Astrocyte (in vitro differentiated cells and primary cell): Measurements from ENCODE around the gene RPS6KA3. TPM values are rescaled to one million over a fixed set of nuclear protein-coding genes. Genes with fewer than 3 reads are reported as not detected.
"Not testable (repeated sequence)": the region's sequence is repeated elsewhere in the genome, so short reads cannot be mapped to it uniquely, and the experiment has no call there.

Experiments used
- DNase-seq: peaks from one replicate; pipeline ENCODE4 v3.0.0-alpha.2; 2010; ENCODE audit warnings: low read depth
- FAIRE-seq: peaks from 2 replicates; lab custom pipeline; 2011; peaks lifted over from hg19 to GRCh38; lab: Jason Lieb, UNC
- H2AFZ ChIP-seq: 2 replicates; pipeline ENCODE4 v1.6.0; 2012; ENCODE audit warnings: low read depth, low read length, inconsistent platforms
- H3K27ac ChIP-seq: 2 replicates; pipeline ENCODE4 v1.5.1; 2011; ENCODE audit warnings: low read depth, low read length, inconsistent platforms
- H3K27me3 ChIP-seq: 2 replicates; pipeline ENCODE4 v1.6.0; 2011; ENCODE audit warnings: low read length, inconsistent platforms; ENCODE audit not compliant: insufficient read depth
- H3K36me3 ChIP-seq: 2 replicates; pipeline ENCODE4 v1.5.1; 2011; ENCODE audit warnings: low read length, inconsistent platforms; ENCODE audit not compliant: insufficient read depth
- H3K4me1 ChIP-seq: 2 replicates; pipeline ENCODE4 v1.5.1; 2011; ENCODE audit warnings: low read length, inconsistent platforms; ENCODE audit not compliant: insufficient read depth
- H3K4me2 ChIP-seq: 2 replicates; pipeline ENCODE4 v1.6.0; 2012; ENCODE audit warnings: low read length, inconsistent platforms
- H3K4me3 ChIP-seq: 2 replicates; pipeline ENCODE4 v1.5.1; 2011; ENCODE audit warnings: low read depth, mild to moderate bottlenecking, low read length, inconsistent platforms; ENCODE audit not compliant: insufficient read depth
- H3K79me2 ChIP-seq: 2 replicates; pipeline ENCODE4 v1.6.0; 2012; ENCODE audit warnings: mild to moderate bottlenecking, low read length, inconsistent platforms; ENCODE audit not compliant: insufficient read depth
- H3K9ac ChIP-seq: 2 replicates; pipeline ENCODE4 v1.6.0; 2012; ENCODE audit warnings: mild to moderate bottlenecking, low read length, inconsistent platforms
- H3K9me3 ChIP-seq: 2 replicates; pipeline ENCODE4 v1.5.1; 2012; ENCODE audit warnings: low read depth, mild to moderate bottlenecking, low read length, inconsistent platforms; ENCODE audit not compliant: insufficient read depth
- H4K20me1 ChIP-seq: 2 replicates; pipeline ENCODE4 v1.6.0; 2012; ENCODE audit warnings: low read length, inconsistent platforms; ENCODE audit not compliant: insufficient read depth
- H3K27ac Mint-ChIP-seq: one replicate; pipeline ENCODE4 v1.8.0; 2021; ENCODE audit warnings: mild to moderate bottlenecking, mixed read lengths; ENCODE audit not compliant: unreplicated experiment
- H3K27me3 Mint-ChIP-seq: one replicate; pipeline ENCODE4 v1.8.0; 2021; ENCODE audit warnings: low read depth, mixed read lengths; ENCODE audit not compliant: unreplicated experiment
- H3K36me3 Mint-ChIP-seq: one replicate; pipeline ENCODE4 v1.8.0; 2021; ENCODE audit warnings: low read depth, mixed read lengths; ENCODE audit not compliant: unreplicated experiment
- H3K4me1 Mint-ChIP-seq: one replicate; pipeline ENCODE4 v1.8.0; 2021; ENCODE audit warnings: low read depth, mixed read lengths; ENCODE audit not compliant: unreplicated experiment
- H3K4me3 Mint-ChIP-seq: one replicate; pipeline ENCODE4 v1.8.0; 2021; ENCODE audit warnings: mild to moderate bottlenecking, moderate library complexity, mixed read lengths; ENCODE audit not compliant: unreplicated experiment
- H3K9me3 Mint-ChIP-seq: one replicate; pipeline ENCODE4 v1.8.0; 2021; ENCODE audit warnings: mild to moderate bottlenecking, mixed read lengths; ENCODE audit not compliant: unreplicated experiment
- EZH2 ChIP-seq: IDR thresholded peaks from 2 replicates; pipeline ENCODE4 v1.6.1; 2012; ENCODE audit warnings: mild to moderate bottlenecking, low read length, inconsistent platforms; ENCODE audit not compliant: insufficient read depth
- total RNA-seq: library from RNA; stranded (reverse); gene quantifications from 2 replicates; pipeline ENCODE4 v1.2.1, GENCODE V29; 2021
- TF ChIP-seq, protein P1 (sequence below): IDR thresholded peaks from 2 replicates; pipeline ENCODE4 v1.5.1; 2011; ENCODE audit warnings: low read depth, mild to moderate bottlenecking, inconsistent platforms, low read length, moderate library complexity; ENCODE audit not compliant: insufficient read depth

The RPS6KA3 gene
- total RNA-seq, 1 donor from 2014 or later: 34.3 TPM

DNA sequence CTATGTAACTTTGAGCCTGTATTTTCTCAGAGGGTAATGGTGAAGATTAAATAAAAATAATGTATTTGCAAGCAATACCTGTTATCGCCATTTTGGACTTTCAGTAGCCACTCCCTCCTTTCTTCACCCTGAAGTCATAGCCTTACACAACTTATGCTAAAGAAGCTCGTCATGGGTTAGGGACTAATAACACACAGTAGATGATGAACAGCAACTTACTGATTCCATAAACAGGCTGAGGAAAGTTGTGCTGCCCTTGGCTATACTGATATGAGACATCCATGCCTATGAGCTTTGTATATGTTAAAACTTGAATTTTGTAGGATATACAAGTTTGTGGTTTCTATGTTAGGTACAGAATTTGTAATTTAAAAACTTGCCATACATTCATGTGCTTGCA, 93.4 kb downstream of the RPS6KA3 start:
- Mint-ChIP-seq H3K9me3 (no peaks in the 10 kb centered on the region), H3K4me3 (no peak overlapping the region), H3K4me1 (no peaks in the 10 kb centered on the region), H3K27ac (no peak overlapping the region), H3K27me3 (no peaks in the 10 kb centered on the region), H3K36me3 (no peaks in the 10 kb centered on the region)
- no peak for FAIRE-seq
- Histone ChIP-seq H4K20me1 (no peaks in the 10 kb centered on the region), H3K4me1 (no peaks in the 10 kb centered on the region), H3K79me2 (no peaks in the 10 kb centered on the region), H3K4me3 (no peak overlapping the region), H3K9ac (no peak overlapping the region), H3K4me2 (no peak overlapping the region), H3K36me3 (peaks cover 13% of the 10 kb centered on the region), H2AFZ (no peak overlapping the region), H3K9me3 (no peaks in the 10 kb centered on the region), H3K27ac (no peak overlapping the region), H3K27me3 (no peaks in the 10 kb centered on the region)
- TF ChIP-seq, protein P1, sequence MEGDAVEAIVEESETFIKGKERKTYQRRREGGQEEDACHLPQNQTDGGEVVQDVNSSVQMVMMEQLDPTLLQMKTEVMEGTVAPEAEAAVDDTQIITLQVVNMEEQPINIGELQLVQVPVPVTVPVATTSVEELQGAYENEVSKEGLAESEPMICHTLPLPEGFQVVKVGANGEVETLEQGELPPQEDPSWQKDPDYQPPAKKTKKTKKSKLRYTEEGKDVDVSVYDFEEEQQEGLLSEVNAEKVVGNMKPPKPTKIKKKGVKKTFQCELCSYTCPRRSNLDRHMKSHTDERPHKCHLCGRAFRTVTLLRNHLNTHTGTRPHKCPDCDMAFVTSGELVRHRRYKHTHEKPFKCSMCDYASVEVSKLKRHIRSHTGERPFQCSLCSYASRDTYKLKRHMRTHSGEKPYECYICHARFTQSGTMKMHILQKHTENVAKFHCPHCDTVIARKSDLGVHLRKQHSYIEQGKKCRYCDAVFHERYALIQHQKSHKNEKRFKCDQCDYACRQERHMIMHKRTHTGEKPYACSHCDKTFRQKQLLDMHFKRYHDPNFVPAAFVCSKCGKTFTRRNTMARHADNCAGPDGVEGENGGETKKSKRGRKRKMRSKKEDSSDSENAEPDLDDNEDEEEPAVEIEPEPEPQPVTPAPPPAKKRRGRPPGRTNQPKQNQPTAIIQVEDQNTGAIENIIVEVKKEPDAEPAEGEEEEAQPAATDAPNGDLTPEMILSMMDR: no peak
- no peak for TF ChIP-seq EZH2
- no peak for DNase-seq

DNA sequence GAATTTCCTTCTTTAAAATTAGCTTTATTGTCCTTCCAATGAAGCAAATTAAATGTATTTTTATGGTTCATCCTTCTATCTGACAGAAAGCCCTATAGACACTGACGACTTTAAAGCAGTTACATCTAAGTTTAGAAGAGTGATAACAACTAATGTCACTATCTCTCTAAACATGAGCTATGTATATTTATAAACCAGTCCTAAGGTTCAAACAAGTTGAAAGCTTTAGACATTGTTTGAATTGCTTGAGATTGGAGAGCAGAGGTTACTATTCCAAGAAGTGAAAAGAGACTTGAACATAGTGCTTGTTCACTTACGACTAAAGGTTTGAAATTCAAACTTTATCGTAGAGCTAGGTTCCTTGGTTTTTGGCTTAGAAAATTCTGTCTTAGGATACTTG, 94.8 kb downstream of the RPS6KA3 start:
- no peaks in the 10 kb centered on the region for H3K9me3 Mint-ChIP-seq
- no peak overlapping the region for H3K9ac ChIP-seq
- no peak overlapping the region for H3K27ac ChIP-seq
- no peaks in the 10 kb centered on the region for H3K9me3 ChIP-seq
- H3K4me1 Mint-ChIP-seq: no peaks in the 10 kb centered on the region
- H3K27me3 ChIP-seq: no peaks in the 10 kb centered on the region
- no peak for DNase-seq
- no peak overlapping the region for H3K4me3 Mint-ChIP-seq
- no peak for TF ChIP-seq EZH2
- TF ChIP-seq, protein P1: no peak
- H3K27me3 Mint-ChIP-seq: no peaks in the 10 kb centered on the region
- H3K36me3 Mint-ChIP-seq: no peaks in the 10 kb centered on the region
- H3K36me3 ChIP-seq: peaks cover 10% of the 10 kb centered on the region
- no peak overlapping the region for H3K4me2 ChIP-seq
- FAIRE-seq: peak; percentile 87
- H3K27ac Mint-ChIP-seq: no peak overlapping the region
- H3K79me2 ChIP-seq: no peaks in the 10 kb centered on the region
- no peak overlapping the region for H3K4me3 ChIP-seq
- no peaks in the 10 kb centered on the region for H3K4me1 ChIP-seq
- no peaks in the 10 kb centered on the region for H4K20me1 ChIP-seq
- H2AFZ ChIP-seq: no peak overlapping the region

DNA sequence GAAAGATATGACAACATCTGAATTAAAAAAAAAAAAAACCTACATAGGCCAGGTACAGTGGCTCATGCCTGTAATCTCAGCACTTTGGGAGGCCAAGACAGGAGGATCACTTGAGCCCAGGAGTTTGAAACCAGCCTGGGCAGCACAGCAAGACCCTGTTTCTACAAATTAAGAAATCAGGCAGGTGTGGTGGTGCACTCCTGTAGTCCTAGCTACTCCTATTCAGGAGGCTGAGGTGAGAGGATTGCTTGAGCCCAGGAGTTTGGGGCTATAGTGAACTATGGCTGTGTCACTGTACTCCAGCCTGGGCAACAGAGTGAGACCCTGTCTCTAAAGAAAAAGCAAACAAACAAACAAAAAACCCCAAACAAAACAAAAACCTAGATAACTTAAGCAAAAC, 104.2 kb downstream of the RPS6KA3 start:
- H3K9ac ChIP-seq, H3K27ac ChIP-seq, H3K27me3 Mint-ChIP-seq: not testable (repeated sequence)

More for the DNA sequence above, 104.2 kb downstream of the RPS6KA3 start:
- not testable (repeated sequence) for FAIRE-seq, H3K79me2 ChIP-seq, H3K4me3 ChIP-seq, H4K20me1 ChIP-seq, H3K4me1 ChIP-seq, H3K9me3 Mint-ChIP-seq, H3K4me3 Mint-ChIP-seq, H3K4me1 Mint-ChIP-seq, H2AFZ ChIP-seq, H3K36me3 Mint-ChIP-seq, H3K27me3 ChIP-seq, H3K9me3 ChIP-seq, H3K27ac Mint-ChIP-seq, H3K4me2 ChIP-seq, H3K36me3 ChIP-seq, DNase-seq
